ENCODE measurements around the gene UNC5B.

DNA sequence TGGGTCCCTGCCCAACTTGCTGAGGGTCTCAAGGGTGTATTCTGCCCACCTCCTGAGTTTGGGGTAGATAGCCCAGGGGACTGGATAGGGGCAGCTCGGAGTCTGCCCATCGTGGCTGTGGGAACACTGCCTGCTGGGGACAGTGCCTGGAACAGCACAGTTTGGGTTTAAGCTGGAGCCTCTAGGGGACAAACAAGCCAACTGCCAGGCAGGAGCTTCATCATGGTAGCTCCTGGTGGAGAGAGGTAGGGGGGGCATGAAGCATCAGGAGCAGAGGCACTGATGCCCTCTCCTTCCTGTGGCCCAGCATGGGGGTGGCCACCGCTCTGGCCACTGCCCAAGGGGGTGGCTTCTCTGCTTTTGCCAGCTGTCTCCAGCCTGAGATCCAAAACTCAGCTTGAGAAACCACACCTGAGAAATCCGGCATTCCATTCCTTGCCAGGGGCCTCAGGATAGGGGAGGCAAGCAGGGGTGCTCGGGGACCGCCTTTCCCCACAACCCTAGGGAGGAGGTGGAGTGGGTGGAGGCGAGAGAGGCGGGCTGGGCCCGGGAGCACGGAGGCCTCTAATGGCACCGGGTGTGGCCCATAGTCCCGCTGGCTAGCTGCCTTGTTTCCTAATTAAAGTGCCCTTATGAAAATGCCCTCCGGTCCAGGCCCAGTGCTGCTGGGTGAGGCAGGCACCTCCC, 47.6 kb downstream of the UNC5B start:
- TF ChIP-seq, protein P1, sequence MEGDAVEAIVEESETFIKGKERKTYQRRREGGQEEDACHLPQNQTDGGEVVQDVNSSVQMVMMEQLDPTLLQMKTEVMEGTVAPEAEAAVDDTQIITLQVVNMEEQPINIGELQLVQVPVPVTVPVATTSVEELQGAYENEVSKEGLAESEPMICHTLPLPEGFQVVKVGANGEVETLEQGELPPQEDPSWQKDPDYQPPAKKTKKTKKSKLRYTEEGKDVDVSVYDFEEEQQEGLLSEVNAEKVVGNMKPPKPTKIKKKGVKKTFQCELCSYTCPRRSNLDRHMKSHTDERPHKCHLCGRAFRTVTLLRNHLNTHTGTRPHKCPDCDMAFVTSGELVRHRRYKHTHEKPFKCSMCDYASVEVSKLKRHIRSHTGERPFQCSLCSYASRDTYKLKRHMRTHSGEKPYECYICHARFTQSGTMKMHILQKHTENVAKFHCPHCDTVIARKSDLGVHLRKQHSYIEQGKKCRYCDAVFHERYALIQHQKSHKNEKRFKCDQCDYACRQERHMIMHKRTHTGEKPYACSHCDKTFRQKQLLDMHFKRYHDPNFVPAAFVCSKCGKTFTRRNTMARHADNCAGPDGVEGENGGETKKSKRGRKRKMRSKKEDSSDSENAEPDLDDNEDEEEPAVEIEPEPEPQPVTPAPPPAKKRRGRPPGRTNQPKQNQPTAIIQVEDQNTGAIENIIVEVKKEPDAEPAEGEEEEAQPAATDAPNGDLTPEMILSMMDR (IDR thresholded peaks at IDR 0.05 in 8 of 11, conservative IDR thresholded peaks at IDR 0.05 in 3 of 11) = no peak
- no peak for TF ChIP-seq POLR2A (IDR thresholded peaks at IDR 0.05)
- TF ChIP-seq POLR2AphosphoS5 (IDR thresholded peaks at IDR 0.05) = no peak
